C4-2B (cell line): ENCODE measurements around the gene TEFM.

Source experiments
- H3K27ac ChIP-seq: fragments of 450-650 bp; 2 replicates; pipeline ENCODE4 v1.5.1; 2017
- CTCF ChIP-seq: fragments of 450-650 bp; conservative IDR thresholded peaks from 2 replicates; pipeline ENCODE4 v1.5.1; 2017; ENCODE audit warnings: mild to moderate bottlenecking
- ZFX ChIP-seq: fragments of 450-650 bp; IDR thresholded peaks from 2 replicates; pipeline ENCODE4 v1.6.1; 2017

Gene TEFM

GRCh38 chr17:30886187-30886586 is 19.9 kb downstream of the TEFM start:
- H3K27ac ChIP-seq: no peak overlapping the region
- TF ChIP-seq CTCF: no peak
- TF ChIP-seq ZFX: no peak

GRCh38 chr17:30869005-30869404 is 37.0 kb downstream of the TEFM start:
- TF ChIP-seq ZFX (no peak), CTCF (no peak)
- H3K27ac ChIP-seq: no peak overlapping the region

- no peak overlapping the region for H3K27ac ChIP-seq
- TF ChIP-seq CTCF (no peak), ZFX (no peak)
Measured at GRCh38 chr17:30864636-30865035, 41.4 kb downstream of the TEFM start.

GRCh38 chr17:30858556-30859250 is 47.3 kb downstream of the TEFM start:
- H3K27ac ChIP-seq: no peak overlapping the region
- TF ChIP-seq ZFX (no peak), CTCF (no peak)

- TF ChIP-seq CTCF: no peak
- TF ChIP-seq ZFX: no peak
- H3K27ac ChIP-seq: no peak overlapping the region
Measured at GRCh38 chr17:30854146-30854545, 51.9 kb downstream of the TEFM start.
